KBM-7 (cell line): ENCODE results near the gene VPS51.
A peak's percentile ranks its signal among the peaks of the same experiment; 100 is the strongest.

Experiments used
- DNase-seq: peaks from one replicate; pipeline ENCODE4 v3.0.0-alpha.2; 2015
- in situ Hi-C: fragments of 300-500 bp; cut with MboI; formaldehyde crosslinking; loops from 2 replicates; pipeline ENCODE4 v1.14.3; 2020; ENCODE audit warnings: low sequenced_read_pairs, low pct_unique_long_range_greater_than_20kb, mixed read lengths

The VPS51 gene

DNA sequence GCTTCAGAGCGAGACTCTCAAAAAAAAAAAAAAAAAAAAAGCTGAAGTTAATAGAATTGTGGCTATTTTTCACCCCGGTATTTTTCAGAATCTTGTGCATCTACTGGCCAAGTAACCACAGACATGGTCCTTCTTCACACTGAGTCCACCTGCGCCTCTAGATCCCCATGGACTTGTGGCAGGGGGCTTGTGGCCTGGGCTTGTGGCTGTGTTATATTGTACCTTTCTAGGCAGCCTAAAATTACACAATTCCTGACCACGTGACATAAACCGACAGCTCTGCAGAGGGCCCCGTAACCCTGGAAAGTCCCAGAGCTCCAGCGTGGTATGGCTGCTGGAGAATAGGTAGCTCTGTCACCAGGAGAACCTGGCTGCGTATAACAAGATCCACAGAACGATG is 26.8 kb upstream of the VPS51 start:
- no peak for DNase-seq
- in situ Hi-C loops, result no loop called here

DNA sequence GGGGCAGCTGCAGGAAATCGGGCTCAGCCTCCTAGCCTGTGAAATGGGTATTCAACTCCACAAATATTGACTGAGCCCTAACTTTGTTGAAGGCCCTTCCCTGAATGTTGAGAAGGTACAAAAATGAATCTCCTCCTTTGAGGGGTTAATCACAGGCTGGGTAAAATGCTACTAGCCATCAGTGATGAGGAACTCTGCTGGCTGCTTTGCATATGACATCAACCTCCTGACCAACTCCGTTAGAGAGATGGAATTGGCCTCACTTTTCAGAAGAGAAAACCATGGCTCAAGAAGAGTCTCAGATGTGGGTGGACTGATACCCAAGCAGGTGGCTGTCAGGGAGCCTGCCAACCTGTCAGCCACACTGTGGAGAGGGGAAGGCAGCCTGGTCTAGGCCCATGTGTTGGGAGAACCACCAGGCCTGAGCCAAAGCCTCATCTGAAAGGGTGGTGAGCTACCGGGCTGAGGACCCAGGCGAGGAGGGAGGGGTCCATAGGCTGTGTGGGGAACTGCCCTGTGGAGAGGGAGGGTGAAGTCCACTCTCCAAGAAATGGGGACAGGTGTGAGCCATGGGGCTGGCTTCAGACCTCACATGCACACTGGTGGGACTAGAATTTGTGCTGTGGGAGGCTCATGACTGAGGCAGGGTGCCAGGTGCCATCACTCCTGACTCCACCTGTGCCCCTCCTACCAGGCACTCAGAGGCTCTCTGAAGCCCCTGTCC is 23.9 kb upstream of the VPS51 start:
- in situ Hi-C loops, result no loop called here
- DNase-seq, result no peak

GRCh38 chr11:65072631-65072966 is 23.4 kb upstream of the VPS51 start:
- no peak for DNase-seq
- in situ Hi-C loops, result no loop called here

- DNase-seq, result no peak
- in situ Hi-C loops, result no loop called here
Measured at GRCh38 chr11:65077451-65077850, 18.6 kb upstream of the VPS51 start.

- DNase-seq, result peak; percentile 74
- in situ Hi-C loops, result no loop called here
Measured at GRCh38 chr11:65078151-65078550, 17.9 kb upstream of the VPS51 start.

DNA sequence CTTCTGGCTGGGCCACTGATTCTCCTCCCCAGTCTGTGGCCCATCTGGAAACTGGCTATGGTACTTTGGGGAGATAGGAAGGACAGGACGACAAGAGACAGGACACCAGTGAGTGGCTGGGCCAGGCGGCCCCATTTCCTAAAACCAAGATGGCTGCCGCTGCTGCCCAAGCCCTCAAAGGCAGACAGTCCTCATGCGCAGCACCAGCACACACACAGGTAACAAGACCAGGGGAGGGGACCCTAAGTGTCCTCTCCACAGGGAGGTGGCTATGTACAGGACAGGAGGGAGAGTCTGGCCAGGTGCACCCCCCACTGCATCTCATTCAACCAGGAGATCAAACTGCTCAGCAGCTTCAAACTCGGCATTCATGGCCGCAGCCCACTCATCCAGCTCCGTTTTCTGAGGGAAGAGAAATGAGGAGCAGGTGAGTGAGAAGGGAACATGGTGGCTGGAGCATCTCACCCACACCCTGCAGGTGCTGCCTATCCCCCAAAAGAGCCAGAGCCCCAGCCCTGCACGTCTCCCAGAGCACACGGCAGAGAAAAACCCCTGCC is 17.1 kb upstream of the VPS51 start:
- in situ Hi-C loops, result no loop called here
- DNase-seq, result no peak

DNA sequence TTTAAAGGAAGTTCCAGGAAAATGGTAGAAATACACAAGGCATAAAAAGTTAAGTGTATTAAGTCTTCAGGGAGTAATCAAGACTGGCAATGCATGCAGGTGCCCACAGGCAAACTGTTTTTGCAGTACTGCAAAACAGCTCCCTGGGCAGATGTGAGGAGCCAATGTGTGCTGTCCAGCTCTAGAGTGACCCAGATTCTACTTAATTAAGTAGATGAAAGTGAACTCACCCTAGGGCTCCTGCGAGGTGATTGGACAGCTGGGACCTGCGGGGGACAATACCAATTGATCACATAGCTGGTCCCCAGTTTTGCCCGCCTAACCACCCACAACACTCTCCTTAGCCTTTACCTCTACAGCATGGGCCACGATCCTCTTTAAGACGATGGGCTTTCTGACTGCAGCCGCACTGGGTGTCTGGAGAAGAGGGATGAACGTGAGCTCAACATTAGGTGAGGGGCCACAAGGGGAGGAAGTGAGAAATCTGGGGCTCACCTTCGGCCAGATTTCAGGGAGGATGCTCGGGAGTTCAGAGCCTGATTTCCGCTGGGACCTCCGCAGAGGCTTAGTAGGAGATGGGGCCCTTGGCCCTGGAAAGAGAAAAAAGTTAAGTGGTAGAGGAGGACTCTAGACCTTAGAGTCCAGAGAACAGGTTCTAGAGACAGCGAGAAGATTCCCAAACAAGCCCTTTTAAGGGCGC is 12.7 kb upstream of the VPS51 start:
- DNase-seq, result no peak
- in situ Hi-C loops, result no loop called here

DNA sequence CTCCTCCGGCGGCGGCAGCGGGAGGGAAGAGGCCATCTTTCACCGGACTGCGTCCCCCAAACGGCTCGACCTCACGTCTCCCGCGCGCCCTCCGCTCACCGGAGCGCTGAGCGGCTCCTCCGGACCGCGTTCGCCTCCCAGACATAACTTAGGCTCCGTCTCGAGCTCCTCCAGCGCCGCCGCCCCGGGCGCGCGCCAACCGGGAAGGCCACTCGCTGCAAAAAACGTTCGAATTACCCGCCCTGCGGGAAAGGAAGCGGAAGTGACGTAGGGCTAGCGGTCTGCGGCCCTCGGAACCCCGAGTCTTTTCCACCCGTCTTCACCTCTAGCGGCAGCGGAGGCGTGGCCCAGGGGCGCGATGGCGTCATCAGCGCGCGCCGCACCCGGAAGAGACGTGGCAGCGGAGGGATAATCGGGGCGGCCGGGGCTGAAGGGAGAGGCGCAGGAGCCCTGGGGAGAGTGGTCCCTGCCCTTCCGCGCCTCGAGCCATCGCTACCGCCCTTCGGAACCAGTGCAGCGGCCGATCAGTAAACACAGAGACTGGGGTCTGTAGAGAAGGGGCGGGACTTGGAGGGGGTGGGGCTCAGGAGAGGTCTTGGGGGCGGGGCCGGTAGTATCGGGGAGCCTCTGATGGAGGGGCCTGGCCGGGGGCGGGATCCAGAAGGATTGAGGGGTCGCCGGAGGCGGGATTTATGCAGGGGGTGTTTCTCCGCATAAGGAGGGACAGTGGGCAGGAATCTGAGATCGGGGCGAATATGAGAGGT is 12.0 kb upstream of the VPS51 start, which contains the start of the genes CDCA5 and ZFPL1:
CDCA5 (minus strand) TSS at position 207 of the 764 bp plus-strand sequence; CDS start at position 145, 62 bp downstream.
ZFPL1 (plus strand) TSS at position 389 of the 764 bp plus-strand sequence. CDS start 477 bp downstream, outside the sequence.
- in situ Hi-C loops, result no loop called here
- DNase-seq, result peak; percentile 97

DNA sequence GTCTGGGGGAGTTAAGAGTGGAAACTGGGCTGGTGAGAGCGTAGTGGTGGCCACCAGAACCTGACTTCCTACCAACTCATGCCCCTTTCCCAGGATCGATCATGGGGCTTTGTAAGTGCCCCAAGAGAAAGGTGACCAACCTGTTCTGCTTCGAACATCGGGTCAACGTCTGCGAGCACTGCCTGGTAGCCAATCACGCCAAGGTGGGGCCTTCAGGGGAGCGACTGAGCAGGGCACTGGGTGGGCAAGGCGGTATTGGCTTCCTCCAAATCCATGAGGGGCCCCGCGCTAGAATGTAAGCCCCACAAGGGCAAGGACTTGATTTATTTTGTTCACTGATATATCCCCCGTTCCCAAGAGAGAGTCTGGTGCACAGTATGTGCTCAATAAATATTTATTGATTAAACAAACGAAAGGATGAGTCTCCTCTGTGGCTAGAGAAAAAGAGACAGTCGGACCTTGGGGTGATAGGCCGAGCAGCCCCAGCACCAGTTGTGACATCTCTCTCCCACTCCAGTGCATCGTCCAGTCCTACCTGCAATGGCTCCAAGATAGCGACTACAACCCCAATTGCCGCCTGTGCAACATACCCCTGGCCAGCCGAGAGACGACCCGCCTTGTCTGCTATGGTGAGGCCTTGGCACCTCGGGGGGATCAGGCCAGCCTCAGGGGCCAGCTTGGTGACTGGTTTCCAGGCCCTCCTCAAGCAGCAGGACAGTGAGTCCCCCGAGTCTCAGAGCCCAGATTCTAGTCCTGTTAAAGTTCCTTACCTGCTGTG is 11.2 kb upstream of the VPS51 start:
- in situ Hi-C loops, result no loop called here
- DNase-seq, result no peak

- in situ Hi-C loops, result no loop called here
- no peak for DNase-seq
Measured at GRCh38 chr11:65085446-65085845, 10.6 kb upstream of the VPS51 start.

DNA sequence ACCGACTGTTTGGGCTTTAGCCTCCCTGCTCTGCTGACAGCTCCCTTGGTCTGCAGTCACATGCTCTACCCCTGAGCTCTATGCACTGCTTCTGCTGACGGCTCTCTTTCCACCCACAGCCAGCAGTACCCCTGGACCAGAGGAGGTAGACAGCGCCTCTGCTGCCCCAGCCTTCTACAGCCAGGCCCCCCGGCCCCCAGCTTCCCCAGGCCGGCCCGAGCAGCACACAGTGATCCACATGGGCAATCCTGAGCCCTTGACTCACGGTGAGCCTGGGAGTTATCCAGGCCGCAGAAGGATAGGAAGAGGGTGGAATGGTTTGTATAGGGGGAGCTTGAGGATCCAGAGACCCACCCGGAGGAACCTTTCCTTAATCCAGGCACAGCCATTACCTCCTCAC is 9.2 kb upstream of the VPS51 start:
- in situ Hi-C loops, result no loop called here
- DNase-seq, result no peak

DNA sequence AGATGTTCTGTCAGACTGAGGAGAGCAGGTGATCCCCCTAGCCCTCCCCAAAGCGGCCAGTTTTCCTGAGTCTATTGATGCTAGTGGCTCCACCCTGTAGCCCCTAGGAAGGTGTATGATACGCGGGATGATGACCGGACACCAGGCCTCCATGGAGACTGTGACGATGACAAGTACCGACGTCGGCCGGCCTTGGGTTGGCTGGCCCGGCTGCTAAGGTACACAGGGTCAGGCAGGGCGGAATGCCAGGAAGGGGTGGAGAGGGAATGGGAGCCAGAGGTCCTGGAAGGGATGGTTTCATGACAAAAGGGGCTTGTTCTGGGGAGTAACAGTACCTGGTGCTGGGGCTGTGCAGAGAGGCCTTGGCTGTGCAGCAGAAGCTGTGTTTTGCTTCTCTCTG is 8.8 kb upstream of the VPS51 start:
- no peak for DNase-seq
- in situ Hi-C loops, result no loop called here

- in situ Hi-C loops, result no loop called here
- DNase-seq, result no peak
Measured at GRCh38 chr11:65087827-65088226, 8.2 kb upstream of the VPS51 start.

GRCh38 chr11:65089621-65090020 is 6.4 kb upstream of the VPS51 start:
- DNase-seq, result no peak
- in situ Hi-C loops, result no loop called here

DNA sequence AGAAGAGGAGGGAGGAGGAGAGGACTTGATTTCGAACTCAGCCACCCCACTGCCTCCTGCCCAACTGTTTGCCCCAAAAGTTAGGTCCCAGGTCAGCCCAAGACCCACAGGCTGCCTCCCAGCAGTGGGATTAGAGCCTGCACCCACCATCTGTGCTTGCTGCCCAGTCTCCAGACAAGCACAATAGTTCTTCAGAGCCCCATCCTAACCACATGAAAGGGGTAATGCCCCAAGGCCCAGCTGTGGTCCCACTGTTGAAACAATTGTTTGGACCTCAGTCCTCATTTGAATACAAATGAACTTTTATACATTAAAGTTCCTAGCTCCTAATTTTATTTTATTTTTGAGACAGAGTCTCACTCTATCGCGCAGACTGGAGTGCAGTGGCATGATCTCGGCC is 5.4 kb upstream of the VPS51 start:
- DNase-seq, result no peak
- in situ Hi-C loops, result no loop called here

DNA sequence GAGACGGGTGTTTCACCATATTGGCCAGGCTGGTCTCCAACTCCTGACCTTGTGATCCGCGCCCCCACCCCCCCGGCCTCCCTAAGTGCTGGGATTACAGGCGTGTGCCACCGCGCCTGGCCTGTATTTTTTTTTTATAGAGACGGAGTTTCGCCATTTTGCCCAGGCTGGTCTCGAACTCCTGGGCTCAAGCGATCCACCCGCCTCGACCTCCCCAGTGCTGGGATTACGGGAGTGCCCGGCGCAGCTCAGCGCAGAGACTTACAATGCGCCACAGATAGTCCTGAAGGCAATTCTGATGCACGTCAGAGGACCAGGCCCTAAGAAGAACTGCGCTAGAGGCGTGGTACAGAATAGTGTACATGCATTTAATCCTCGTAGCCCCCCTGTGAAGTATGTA is 587 bp upstream of the VPS51 start:
- DNase-seq, result no peak
- in situ Hi-C loops, result no loop called here

- DNase-seq, result no peak
- in situ Hi-C loops, result no loop called here
Measured at GRCh38 chr11:65096926-65097325, 912 bp downstream of the VPS51 start.

DNA sequence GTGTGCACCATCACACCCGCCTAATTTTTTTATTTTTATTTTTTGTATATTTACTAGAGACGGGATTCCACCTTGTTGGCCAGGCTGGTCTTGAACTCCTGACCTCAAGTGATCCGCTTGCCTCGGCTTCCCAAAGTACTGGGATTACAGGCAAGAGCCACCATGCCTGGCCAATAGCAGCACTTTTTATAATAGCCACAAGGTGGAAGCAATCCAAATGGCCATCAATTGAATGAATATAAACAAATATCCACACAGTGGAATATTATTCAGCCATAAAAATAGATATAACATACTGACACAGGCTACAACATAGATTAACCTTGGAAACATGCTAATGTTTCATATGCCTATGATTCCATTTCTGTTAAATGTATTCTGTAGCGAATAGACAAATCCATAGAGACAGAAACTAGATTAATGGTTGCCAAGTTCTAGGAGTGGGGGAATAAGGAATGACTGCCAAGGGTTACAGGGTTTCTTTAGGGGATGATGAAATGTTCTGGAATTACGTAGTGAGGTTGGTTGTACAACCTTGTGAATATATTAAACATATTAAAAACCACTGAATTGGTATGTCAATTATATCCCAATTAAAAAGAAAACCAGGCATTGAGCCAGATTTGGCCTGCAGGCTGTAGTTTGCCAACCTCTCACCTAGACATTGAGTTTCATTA is 4.8 kb downstream of the VPS51 start:
- DNase-seq, result no peak
- in situ Hi-C loops, result no loop called here
